Neural progenitor cell (in vitro differentiated cells): ENCODE measurements around the gene CTSL. TPM values are rescaled to one million over a fixed set of nuclear protein-coding genes. Genes with fewer than 3 reads are reported as not detected.

Source experiments
- DNase-seq: peaks from one replicate; pipeline ENCODE4 v3.0.0-alpha.2; 2016; ENCODE audit warnings: low spot score
- H2AFZ ChIP-seq: fragments of 200-600 bp; sonication (generic); replicated peaks from 2 replicates; pipeline ENCODE4 v1.6.1; 2016; ENCODE audit warnings: antibody characterized with exemption
- H3F3A ChIP-seq: fragments of 200-600 bp; sonication (generic); 2 replicates; pipeline ENCODE4 v1.6.1; 2016; ENCODE audit warnings: antibody characterized with exemption, low read depth
- H3K27ac ChIP-seq: fragments of 200-600 bp; sonication (generic); 2 replicates; pipeline ENCODE4 v1.5.1; 2016; ENCODE audit warnings: mild to moderate bottlenecking
- H3K27me3 ChIP-seq: fragments of 200-600 bp; sonication (generic); 2 replicates; pipeline ENCODE4 v1.6.1; 2016; ENCODE audit warnings: mild to moderate bottlenecking, moderate library complexity
- H3K36me3 ChIP-seq: fragments of 200-600 bp; sonication (generic); 2 replicates; pipeline ENCODE4 v1.5.1; 2016
- H3K4me1 ChIP-seq: fragments of 200-600 bp; sonication (generic); 2 replicates; pipeline ENCODE4 v1.6.1; 2016; ENCODE audit warnings: mixed run types
- H3K4me2 ChIP-seq: fragments of 200-600 bp; sonication (generic); 2 replicates; pipeline ENCODE4 v1.6.1; 2016
- H3K4me3 ChIP-seq: fragments of 200-600 bp; sonication (generic); 2 replicates; pipeline ENCODE4 v1.5.1; 2016
- H3K79me2 ChIP-seq: fragments of 200-600 bp; sonication (generic); 2 replicates; pipeline ENCODE4 v1.6.1; 2016; ENCODE audit warnings: low read depth
- H3K9ac ChIP-seq: fragments of 200-600 bp; sonication (generic); 2 replicates; pipeline ENCODE4 v1.6.1; 2016
- H3K9me3 ChIP-seq: fragments of 200-600 bp; sonication (generic); 2 replicates; pipeline ENCODE4 v1.5.1; 2016; ENCODE audit warnings: low read depth
- H4K20me1 ChIP-seq: fragments of 200-600 bp; sonication (generic); 2 replicates; pipeline ENCODE4 v1.6.1; 2016; ENCODE audit warnings: low read depth
- H3K27ac Mint-ChIP-seq: 3 replicates; pipeline ENCODE4 v1.8.0; 2021; ENCODE audit warnings: mixed read lengths
- H3K27me3 Mint-ChIP-seq: 2 replicates; pipeline ENCODE4 v1.8.0; 2022; ENCODE audit warnings: low read depth, mild to moderate bottlenecking, inconsistent platforms, moderate library complexity, mixed read lengths; ENCODE audit not compliant: insufficient read depth
- H3K36me3 Mint-ChIP-seq: 3 replicates; pipeline ENCODE4 v1.8.0; 2021; ENCODE audit warnings: mixed read lengths
- H3K4me1 Mint-ChIP-seq: 3 replicates; pipeline ENCODE4 v1.8.0; 2021; ENCODE audit warnings: mixed read lengths
- H3K4me3 Mint-ChIP-seq: 3 replicates; pipeline ENCODE4 v1.8.0; 2021; ENCODE audit warnings: mild to moderate bottlenecking, moderate library complexity, mixed read lengths
- H3K9me3 Mint-ChIP-seq: 3 replicates; pipeline ENCODE4 v1.8.0; 2020; ENCODE audit warnings: mixed read lengths
- CTCF ChIP-seq: fragments of 200-600 bp; sonication (generic); IDR thresholded peaks from 2 replicates; pipeline ENCODE4 v1.5.1; 2017; ENCODE audit warnings: antibody characterized with exemption, mild to moderate bottlenecking
- EZH2 ChIP-seq: fragments of 200-600 bp; sonication (generic); IDR thresholded peaks from 2 replicates; pipeline ENCODE4 v1.6.1; 2017; ENCODE audit warnings: antibody characterized with exemption, mild to moderate bottlenecking, moderate library complexity
- EZH2phosphoT487 ChIP-seq: fragments of 200-600 bp; sonication (generic); IDR thresholded peaks from 2 replicates; pipeline ENCODE4 v1.6.1; 2017; ENCODE audit warnings: antibody characterized with exemption
- total RNA-seq: library from RNA; depleted of rRNA; stranded (reverse); fragments of >200 nt; gene quantifications from 2 replicates; pipeline ENCODE4 v1.2.3, GENCODE V29; 2015; ENCODE audit warnings: low replicate concordance

The CTSL gene
- total RNA-seq, 1 donor from 2014 or later: 35.9 TPM

DNA sequence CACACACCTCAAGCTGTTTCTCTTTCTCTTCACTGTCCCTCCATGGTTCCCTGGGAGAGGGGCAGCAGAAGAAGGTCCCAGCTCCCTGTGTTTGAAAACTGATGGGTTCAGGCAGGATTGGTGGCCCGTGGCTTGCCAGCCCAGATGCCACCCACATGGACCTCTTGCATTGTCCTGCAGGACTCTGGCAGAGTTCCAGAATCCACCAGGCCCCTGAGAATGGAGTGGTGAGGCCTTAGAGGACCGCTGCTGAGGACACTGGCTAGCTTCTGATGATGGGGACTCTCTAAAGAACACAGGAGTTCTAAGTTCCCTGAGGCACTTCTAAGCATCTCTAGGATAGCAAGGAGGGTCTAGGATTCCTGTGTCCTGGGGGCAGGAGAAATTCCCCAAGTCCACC, 24.8 kb downstream of the CTSL start:
- Histone ChIP-seq H3K4me2 (no peak overlapping the region), H3K4me1 (peaks cover 14% of the 10 kb centered on the region), H3K27ac (no peak overlapping the region), H3K79me2 (no peaks in the 10 kb centered on the region), H3F3A (no peaks in the 10 kb centered on the region), H3K9ac (no peak overlapping the region), H2AFZ (no peak overlapping the region), H3K27me3 (no peaks in the 10 kb centered on the region), H3K36me3 (no peaks in the 10 kb centered on the region), H3K4me3 (no peak overlapping the region), H3K9me3 (no peaks in the 10 kb centered on the region), H4K20me1 (no peaks in the 10 kb centered on the region)
- Mint-ChIP-seq H3K27ac (no peak overlapping the region), H3K4me3 (no peak overlapping the region), H3K9me3 (peaks cover 6% of the 10 kb centered on the region), H3K27me3 (peaks cover 6% of the 10 kb centered on the region), H3K4me1 (peaks cover 23% of the 10 kb centered on the region), H3K36me3 (no peaks in the 10 kb centered on the region)
- DNase-seq: no peak
- TF ChIP-seq CTCF (no peak), EZH2phosphoT487 (no peak), EZH2 (no peak)

- no peaks in the 10 kb centered on the region for H4K20me1 ChIP-seq
- H3K4me3 Mint-ChIP-seq: no peak overlapping the region
- H3K27ac Mint-ChIP-seq: peak overlapping the region; percentile 21
These were observed 25.5 kb downstream of the CTSL start for GRCh38 chr9:87751423-87751822.

DNA sequence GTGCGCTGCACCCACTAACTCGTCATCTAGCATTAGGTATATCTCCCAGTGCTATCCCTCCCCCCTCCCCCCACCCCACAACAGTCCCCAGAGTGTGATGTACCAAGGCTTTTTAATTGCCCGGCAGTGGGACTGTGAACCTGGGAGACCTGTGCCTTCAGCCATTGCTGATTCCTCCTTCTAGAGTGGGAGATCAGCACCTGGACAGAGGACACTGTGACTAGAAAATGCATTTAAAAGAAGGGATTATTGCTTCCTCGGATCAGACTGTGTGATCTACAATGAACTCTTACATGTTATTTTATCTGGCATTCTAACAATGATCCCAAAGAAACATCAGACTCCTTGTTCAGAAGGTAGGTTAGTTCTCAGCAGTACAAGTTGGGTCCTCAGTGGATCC, 25.9 kb downstream of the CTSL start:
- H3K4me3 Mint-ChIP-seq: no peak overlapping the region
- peaks cover 6% of the 10 kb centered on the region for H3K27me3 Mint-ChIP-seq
- H3K4me1 Mint-ChIP-seq: peaks cover 22% of the 10 kb centered on the region

More at GRCh38 chr9:87751423-87751822, 25.5 kb downstream of the CTSL start:
- Histone ChIP-seq H3K27me3 (no peaks in the 10 kb centered on the region), H3K36me3 (no peaks in the 10 kb centered on the region), H3K9me3 (no peaks in the 10 kb centered on the region), H3K79me2 (no peaks in the 10 kb centered on the region), H3K4me2 (no peak overlapping the region), H3K9ac (no peak overlapping the region), H3K27ac (no peak overlapping the region), H3K4me1 (peaks cover 14% of the 10 kb centered on the region), H3F3A (no peaks in the 10 kb centered on the region), H2AFZ (no peak overlapping the region), H3K4me3 (no peak overlapping the region)
- Mint-ChIP-seq H3K4me1 (peaks cover 23% of the 10 kb centered on the region), H3K36me3 (no peaks in the 10 kb centered on the region), H3K9me3 (peaks cover 6% of the 10 kb centered on the region), H3K27me3 (peaks cover 6% of the 10 kb centered on the region)
- TF ChIP-seq EZH2: no peak
- TF ChIP-seq EZH2phosphoT487: no peak
- no peak for TF ChIP-seq CTCF
- no peak for DNase-seq

More for the DNA sequence above, 25.9 kb downstream of the CTSL start:
- H3K9ac ChIP-seq: no peak overlapping the region
- DNase-seq: no peak
- H3K4me1 ChIP-seq: peaks cover 14% of the 10 kb centered on the region
- H3K27ac ChIP-seq: no peak overlapping the region
- no peaks in the 10 kb centered on the region for H3K9me3 ChIP-seq
- TF ChIP-seq EZH2phosphoT487 (no peak), CTCF (no peak), EZH2 (no peak)
- no peaks in the 10 kb centered on the region for H3K27me3 ChIP-seq
- H3K4me2 ChIP-seq: no peak overlapping the region
- no peaks in the 10 kb centered on the region for H4K20me1 ChIP-seq
- no peaks in the 10 kb centered on the region for H3K36me3 ChIP-seq
- H3K36me3 Mint-ChIP-seq: no peaks in the 10 kb centered on the region
- no peak overlapping the region for H2AFZ ChIP-seq
- H3F3A ChIP-seq: no peaks in the 10 kb centered on the region
- H3K27ac Mint-ChIP-seq: no peak overlapping the region
- H3K9me3 Mint-ChIP-seq: peaks cover 6% of the 10 kb centered on the region
- H3K4me3 ChIP-seq: no peak overlapping the region
- H3K79me2 ChIP-seq: no peaks in the 10 kb centered on the region
